Measurements from ENCODE around the gene RBSN. TPM values are rescaled to one million over a fixed set of nuclear protein-coding genes. Genes with fewer than 3 reads are reported as not detected.

RBSN gene
- total RNA-seq, 4 donors from 2014 or later, result 25.8 to 48.4 (median 30.8) TPM

DNA sequence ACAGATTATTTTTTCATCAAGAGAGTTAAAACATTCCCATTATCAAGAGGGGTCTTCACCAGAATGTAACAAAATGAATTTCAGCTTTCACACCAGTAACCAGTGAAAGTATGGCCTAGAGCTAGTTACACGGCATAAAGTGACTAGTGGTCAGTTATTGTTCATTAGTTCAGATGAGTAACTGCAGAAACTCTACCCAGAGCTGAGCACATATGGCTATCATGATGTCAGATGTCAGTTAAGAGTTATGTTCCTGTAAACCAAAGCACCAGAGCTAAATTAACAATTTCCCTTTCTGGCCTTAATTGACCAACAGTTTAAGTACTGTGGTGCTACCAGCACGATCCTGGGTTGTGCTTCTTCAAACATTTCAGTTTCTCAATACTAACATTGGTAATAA is 27.2 kb downstream of the RBSN start:
- H3K4me3 ChIP-seq, result no peak overlapping the region
- no peak overlapping the region for H3K27ac ChIP-seq
- peaks cover 61% of the 10 kb centered on the region for H3K36me3 ChIP-seq
- DNase-seq (ENCODE audit: low spot score in 2 of 2), result no peak
- no peaks in the 10 kb centered on the region for H3K27me3 ChIP-seq
- TF ChIP-seq POLR2A (IDR thresholded peaks at IDR 0.05) (no peak), EP300 (IDR thresholded peaks at IDR 0.05) (no peak), POLR2AphosphoS5 (IDR thresholded peaks at IDR 0.05) (no peak)
- TF ChIP-seq, protein P1, sequence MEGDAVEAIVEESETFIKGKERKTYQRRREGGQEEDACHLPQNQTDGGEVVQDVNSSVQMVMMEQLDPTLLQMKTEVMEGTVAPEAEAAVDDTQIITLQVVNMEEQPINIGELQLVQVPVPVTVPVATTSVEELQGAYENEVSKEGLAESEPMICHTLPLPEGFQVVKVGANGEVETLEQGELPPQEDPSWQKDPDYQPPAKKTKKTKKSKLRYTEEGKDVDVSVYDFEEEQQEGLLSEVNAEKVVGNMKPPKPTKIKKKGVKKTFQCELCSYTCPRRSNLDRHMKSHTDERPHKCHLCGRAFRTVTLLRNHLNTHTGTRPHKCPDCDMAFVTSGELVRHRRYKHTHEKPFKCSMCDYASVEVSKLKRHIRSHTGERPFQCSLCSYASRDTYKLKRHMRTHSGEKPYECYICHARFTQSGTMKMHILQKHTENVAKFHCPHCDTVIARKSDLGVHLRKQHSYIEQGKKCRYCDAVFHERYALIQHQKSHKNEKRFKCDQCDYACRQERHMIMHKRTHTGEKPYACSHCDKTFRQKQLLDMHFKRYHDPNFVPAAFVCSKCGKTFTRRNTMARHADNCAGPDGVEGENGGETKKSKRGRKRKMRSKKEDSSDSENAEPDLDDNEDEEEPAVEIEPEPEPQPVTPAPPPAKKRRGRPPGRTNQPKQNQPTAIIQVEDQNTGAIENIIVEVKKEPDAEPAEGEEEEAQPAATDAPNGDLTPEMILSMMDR (IDR thresholded peaks at IDR 0.05), result no peak
- WGBS, result 92% methylated on average over 2 of the region's 2 CpGs
- no peaks in the 10 kb centered on the region for H3K9me3 ChIP-seq
- no peaks in the 10 kb centered on the region for H3K4me1 ChIP-seq

DNA sequence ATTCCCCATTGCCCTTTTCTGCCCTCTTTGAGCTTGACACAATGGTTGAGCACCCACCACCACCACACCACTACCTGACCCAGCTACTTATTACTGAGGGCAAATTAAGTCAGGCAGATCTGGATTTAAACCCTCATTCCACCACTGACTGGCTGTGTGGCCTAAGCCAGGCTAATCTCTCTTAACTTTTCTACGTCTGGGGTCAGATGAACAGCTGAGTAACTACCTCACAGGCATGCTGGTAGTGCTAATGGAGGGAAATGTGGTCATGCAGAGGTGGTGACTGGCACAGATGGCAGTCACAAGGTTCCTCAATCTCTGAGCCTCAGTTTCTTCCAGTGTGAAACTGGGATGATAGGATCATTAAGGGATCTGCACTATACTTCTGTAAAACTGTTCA is 29.5 kb downstream of the RBSN start:
- no peak overlapping the region for H3K4me3 ChIP-seq
- 100% methylated on average over 1 of the region's 1 CpG for WGBS
- H3K27me3 ChIP-seq, result no peaks in the 10 kb centered on the region
- H3K27ac ChIP-seq, result no peak overlapping the region
- H3K9me3 ChIP-seq, result no peaks in the 10 kb centered on the region
- TF ChIP-seq POLR2AphosphoS5 (IDR thresholded peaks at IDR 0.05) (no peak), EP300 (IDR thresholded peaks at IDR 0.05) (no peak), POLR2A (IDR thresholded peaks at IDR 0.05) (no peak)
- TF ChIP-seq, protein P1 (IDR thresholded peaks at IDR 0.05), result no peak
- H3K4me1 ChIP-seq, result peaks cover 5% of the 10 kb centered on the region
- peaks cover 38% of the 10 kb centered on the region for H3K36me3 ChIP-seq
- no peak for DNase-seq (ENCODE audit: low spot score in 2 of 2)

- Histone ChIP-seq H3K27me3 (no peaks in the 10 kb centered on the region), H3K27ac (no peak overlapping the region), H3K36me3 (peaks cover 9% of the 10 kb centered on the region), H3K9me3 (no peaks in the 10 kb centered on the region), H3K4me1 (peaks cover 20% of the 10 kb centered on the region), H3K4me3 (no peak overlapping the region)
- TF ChIP-seq EP300 (IDR thresholded peaks at IDR 0.05) (no peak), POLR2AphosphoS5 (IDR thresholded peaks at IDR 0.05) (no peak), POLR2A (IDR thresholded peaks at IDR 0.05) (no peak)
- TF ChIP-seq, protein P1 (IDR thresholded peaks at IDR 0.05), result no peak
- WGBS, result 94% methylated on average over 3 of the region's 3 CpGs
- DNase-seq (ENCODE audit: low spot score in 2 of 2), result no peak
Measured at GRCh38 chr3:15066467-15066866, 32.5 kb downstream of the RBSN start.

GRCh38 chr3:15065550-15066007 is 33.4 kb downstream of the RBSN start:
- Histone ChIP-seq H3K4me1 (peaks cover 20% of the 10 kb centered on the region), H3K4me3 (peak overlapping the region; percentile 94)
- no peak for DNase-seq (ENCODE audit: low spot score in 2 of 2)

GRCh38 chr3:15064835-15065549 is 34.0 kb downstream of the RBSN start, which contains the start of gene MRPS25:
TSS of gene MRPS25 (minus strand) at chr3:15065315. CDS start at chr3:15065194, 121 bp downstream.
- Histone ChIP-seq H3K4me3 (peak within 1 kb of the TSS; percentile 94), H3K27me3 (no peaks in the 10 kb centered on the region), H3K36me3 (peaks cover under 1% of the 10 kb centered on the region), H3K27ac (peak within 1 kb of the TSS; percentile 81), H3K9me3 (no peaks in the 10 kb centered on the region), H3K4me1 (peaks cover 20% of the 10 kb centered on the region)
- DNase-seq (ENCODE audit: low spot score in 2 of 2), result peak; percentile 92 to 94
- 0% methylated on average over 30 of the region's 69 CpGs for WGBS
- TF ChIP-seq POLR2AphosphoS5 (IDR thresholded peaks at IDR 0.05), result peak; percentile 26 to 88 (median 83)
- peak in 1 of 2 donors; percentile 80 for TF ChIP-seq POLR2A (IDR thresholded peaks at IDR 0.05)
- no peak for TF ChIP-seq EP300 (IDR thresholded peaks at IDR 0.05)
- TF ChIP-seq, protein P1 (IDR thresholded peaks at IDR 0.05), result no peak

More at GRCh38 chr3:15065550-15066007, 33.4 kb downstream of the RBSN start:
- H3K36me3 ChIP-seq, result peaks cover under 1% of the 10 kb centered on the region
- TF ChIP-seq EP300 (IDR thresholded peaks at IDR 0.05), result no peak
- TF ChIP-seq, protein P1 (IDR thresholded peaks at IDR 0.05), result no peak
- TF ChIP-seq POLR2AphosphoS5 (IDR thresholded peaks at IDR 0.05), result no peak
- no peaks in the 10 kb centered on the region for H3K9me3 ChIP-seq
- WGBS, result 58% methylated on average over 16 of the region's 16 CpGs
- H3K27ac ChIP-seq, result peak overlapping the region; percentile 81
- H3K27me3 ChIP-seq, result no peaks in the 10 kb centered on the region

Measured in suprapubic skin (tissue), 4 donors.